ENCODE measurements around the gene PXMP2.

Gene PXMP2

GRCh38 chr12:132707241-132707640 lies 19.9 kb downstream of the PXMP2 start:
- H3K36me3 ChIP-seq (ENCODE audit: insufficient read depth, low read depth, low read length): peaks cover 6% of the 10 kb centered on the region; the same call in 1 of the 2 replicates
- H3K9ac ChIP-seq (ENCODE audit: low read depth, low read length): no peak overlapping the region
- no peak overlapping the region for H3K4me3 ChIP-seq (ENCODE audit: low read length)
- no peaks in the 10 kb centered on the region for H3K27me3 ChIP-seq (ENCODE audit: insufficient read depth, low read length)
- H3K9me3 ChIP-seq (ENCODE audit: insufficient read depth, low read depth, low read length): no peaks in the 10 kb centered on the region
- H3K4me1 ChIP-seq (ENCODE audit: insufficient read depth, low read length): no peaks in the 10 kb centered on the region
- no peak overlapping the region for H3K27ac ChIP-seq (ENCODE audit: low read length)

- Histone ChIP-seq H3K4me1 (ENCODE audit: insufficient read depth, low read length) (no peaks in the 10 kb centered on the region), H3K27ac (ENCODE audit: low read length) (no peak overlapping the region), H3K36me3 (ENCODE audit: insufficient read depth, low read depth, low read length) (peaks cover 5% of the 10 kb centered on the region; the same call in 1 of the 2 replicates), H3K27me3 (ENCODE audit: insufficient read depth, low read length) (no peaks in the 10 kb centered on the region), H3K9me3 (ENCODE audit: insufficient read depth, low read depth, low read length) (no peaks in the 10 kb centered on the region), H3K9ac (ENCODE audit: low read depth, low read length) (no peak overlapping the region), H3K4me3 (ENCODE audit: low read length) (no peak overlapping the region)
Observed at GRCh38 chr12:132708150-132708549, 20.8 kb downstream of the PXMP2 start.

- peak overlapping the region; percentile 93 for H3K4me3 ChIP-seq (ENCODE audit: low read length)
- no peaks in the 10 kb centered on the region for H3K27me3 ChIP-seq (ENCODE audit: insufficient read depth, low read length)
- peak overlapping the region; percentile 49 for H3K27ac ChIP-seq (ENCODE audit: low read length)
- peak overlapping the region; percentile 91; the same call in 1 of the 2 replicates for H3K9ac ChIP-seq (ENCODE audit: low read depth, low read length)
- no peaks in the 10 kb centered on the region for H3K4me1 ChIP-seq (ENCODE audit: insufficient read depth, low read length)
- H3K9me3 ChIP-seq (ENCODE audit: insufficient read depth, low read depth, low read length): no peaks in the 10 kb centered on the region
- H3K36me3 ChIP-seq (ENCODE audit: insufficient read depth, low read depth, low read length): peaks cover 11% of the 10 kb centered on the region
Observed at GRCh38 chr12:132710043-132710404, 22.6 kb downstream of the PXMP2 start.

- no peaks in the 10 kb centered on the region for H3K27me3 ChIP-seq (ENCODE audit: insufficient read depth, low read length)
- peak within 1 kb of the TSS; percentile 49 for H3K27ac ChIP-seq (ENCODE audit: low read length)
- H3K9me3 ChIP-seq (ENCODE audit: insufficient read depth, low read depth, low read length): no peaks in the 10 kb centered on the region
- peak within 1 kb of the TSS; percentile 91; the same call in 1 of the 2 replicates for H3K9ac ChIP-seq (ENCODE audit: low read depth, low read length)
- peak within 1 kb of the TSS; percentile 93 for H3K4me3 ChIP-seq (ENCODE audit: low read length)
- H3K36me3 ChIP-seq (ENCODE audit: insufficient read depth, low read depth, low read length): peaks cover 13% of the 10 kb centered on the region
- no peaks in the 10 kb centered on the region for H3K4me1 ChIP-seq (ENCODE audit: insufficient read depth, low read length)
Observed at GRCh38 chr12:132710405-132711079, 23.2 kb downstream of the PXMP2 start, which contains the start of gene PGAM5. PGAM5 (plus strand) TSS chr12:132710842; CDS start chr12:132710877, 35 bp downstream.

- peak overlapping the region; percentile 93 for H3K4me3 ChIP-seq (ENCODE audit: low read length)
- peaks cover 18% of the 10 kb centered on the region for H3K36me3 ChIP-seq (ENCODE audit: insufficient read depth, low read depth, low read length)
- H3K4me1 ChIP-seq (ENCODE audit: insufficient read depth, low read length): no peaks in the 10 kb centered on the region
- H3K9me3 ChIP-seq (ENCODE audit: insufficient read depth, low read depth, low read length): no peaks in the 10 kb centered on the region
- no peak overlapping the region for H3K27ac ChIP-seq (ENCODE audit: low read length)
- H3K9ac ChIP-seq (ENCODE audit: low read depth, low read length): peak overlapping the region; percentile 73; the same call in 1 of the 2 replicates
- no peaks in the 10 kb centered on the region for H3K27me3 ChIP-seq (ENCODE audit: insufficient read depth, low read length)
Observed at GRCh38 chr12:132711080-132711843, 23.9 kb downstream of the PXMP2 start.

GRCh38 chr12:132713123-132713522 lies 25.7 kb downstream of the PXMP2 start:
- peaks cover 32% of the 10 kb centered on the region for H3K36me3 ChIP-seq (ENCODE audit: insufficient read depth, low read depth, low read length)
- no peaks in the 10 kb centered on the region for H3K27me3 ChIP-seq (ENCODE audit: insufficient read depth, low read length)
- no peaks in the 10 kb centered on the region for H3K9me3 ChIP-seq (ENCODE audit: insufficient read depth, low read depth, low read length)
- no peaks in the 10 kb centered on the region for H3K4me1 ChIP-seq (ENCODE audit: insufficient read depth, low read length)
- no peak overlapping the region for H3K9ac ChIP-seq (ENCODE audit: low read depth, low read length)
- H3K27ac ChIP-seq (ENCODE audit: low read length): no peak overlapping the region
- H3K4me3 ChIP-seq (ENCODE audit: low read length): no peak overlapping the region

GRCh38 chr12:132715874-132716273 lies 28.5 kb downstream of the PXMP2 start:
- peaks cover 55% of the 10 kb centered on the region for H3K36me3 ChIP-seq (ENCODE audit: insufficient read depth, low read depth, low read length)

GRCh38 chr12:132716356-132716755 lies 29.0 kb downstream of the PXMP2 start:
- no peak overlapping the region for H3K4me3 ChIP-seq (ENCODE audit: low read length)
- H3K9ac ChIP-seq (ENCODE audit: low read depth, low read length): no peak overlapping the region
- H3K36me3 ChIP-seq (ENCODE audit: insufficient read depth, low read depth, low read length): peaks cover 60% of the 10 kb centered on the region
- H3K9me3 ChIP-seq (ENCODE audit: insufficient read depth, low read depth, low read length): no peaks in the 10 kb centered on the region
- no peak overlapping the region for H3K27ac ChIP-seq (ENCODE audit: low read length)
- no peaks in the 10 kb centered on the region for H3K27me3 ChIP-seq (ENCODE audit: insufficient read depth, low read length)
- H3K4me1 ChIP-seq (ENCODE audit: insufficient read depth, low read length): no peaks in the 10 kb centered on the region

More at GRCh38 chr12:132715874-132716273, 28.5 kb downstream of the PXMP2 start:
- Histone ChIP-seq H3K9ac (ENCODE audit: low read depth, low read length) (no peak overlapping the region), H3K4me1 (ENCODE audit: insufficient read depth, low read length) (no peaks in the 10 kb centered on the region), H3K4me3 (ENCODE audit: low read length) (no peak overlapping the region), H3K9me3 (ENCODE audit: insufficient read depth, low read depth, low read length) (no peaks in the 10 kb centered on the region), H3K27ac (ENCODE audit: low read length) (no peak overlapping the region), H3K27me3 (ENCODE audit: insufficient read depth, low read length) (no peaks in the 10 kb centered on the region)

- Histone ChIP-seq H3K9me3 (ENCODE audit: insufficient read depth, low read depth, low read length) (no peaks in the 10 kb centered on the region), H3K4me3 (ENCODE audit: low read length) (no peak overlapping the region), H3K27me3 (ENCODE audit: insufficient read depth, low read length) (no peaks in the 10 kb centered on the region), H3K27ac (ENCODE audit: low read length) (no peak overlapping the region), H3K9ac (ENCODE audit: low read depth, low read length) (no peak overlapping the region), H3K4me1 (ENCODE audit: insufficient read depth, low read length) (no peaks in the 10 kb centered on the region), H3K36me3 (ENCODE audit: insufficient read depth, low read depth, low read length) (peaks cover 67% of the 10 kb centered on the region)
Observed at GRCh38 chr12:132717011-132717410, 29.6 kb downstream of the PXMP2 start.

GRCh38 chr12:132717531-132718387 lies 30.4 kb downstream of the PXMP2 start:
- Histone ChIP-seq H3K27me3 (ENCODE audit: insufficient read depth, low read length) (no peaks in the 10 kb centered on the region), H3K36me3 (ENCODE audit: insufficient read depth, low read depth, low read length) (peaks cover 72% of the 10 kb centered on the region), H3K4me1 (ENCODE audit: insufficient read depth, low read length) (no peaks in the 10 kb centered on the region), H3K4me3 (ENCODE audit: low read length) (no peak overlapping the region), H3K9ac (ENCODE audit: low read depth, low read length) (no peak overlapping the region), H3K27ac (ENCODE audit: low read length) (no peak overlapping the region), H3K9me3 (ENCODE audit: insufficient read depth, low read depth, low read length) (no peaks in the 10 kb centered on the region)

GRCh38 chr12:132718644-132719043 lies 31.3 kb downstream of the PXMP2 start:
- H3K27me3 ChIP-seq (ENCODE audit: insufficient read depth, low read length): no peaks in the 10 kb centered on the region
- H3K9ac ChIP-seq (ENCODE audit: low read depth, low read length): no peak overlapping the region
- no peaks in the 10 kb centered on the region for H3K9me3 ChIP-seq (ENCODE audit: insufficient read depth, low read depth, low read length)
- H3K36me3 ChIP-seq (ENCODE audit: insufficient read depth, low read depth, low read length): peaks cover 80% of the 10 kb centered on the region
- no peak overlapping the region for H3K27ac ChIP-seq (ENCODE audit: low read length)
- H3K4me1 ChIP-seq (ENCODE audit: insufficient read depth, low read length): no peaks in the 10 kb centered on the region
- H3K4me3 ChIP-seq (ENCODE audit: low read length): no peak overlapping the region

Measured in iPS-20b (cell line).